GM19468 (cell line): ENCODE data around the gene ABHD12B.

Experiments used
- ATAC-seq: cut with Tn5 transposase; IDR thresholded peaks from one replicate; pipeline ENCODE4 v1.9.1; 2021; ENCODE audit warnings: mild to moderate bottlenecking, moderate library complexity, moderate number of reproducible peaks; ENCODE audit not compliant: unreplicated experiment; ENCODE audit errors: extremely low read depth

Gene ABHD12B

DNA sequence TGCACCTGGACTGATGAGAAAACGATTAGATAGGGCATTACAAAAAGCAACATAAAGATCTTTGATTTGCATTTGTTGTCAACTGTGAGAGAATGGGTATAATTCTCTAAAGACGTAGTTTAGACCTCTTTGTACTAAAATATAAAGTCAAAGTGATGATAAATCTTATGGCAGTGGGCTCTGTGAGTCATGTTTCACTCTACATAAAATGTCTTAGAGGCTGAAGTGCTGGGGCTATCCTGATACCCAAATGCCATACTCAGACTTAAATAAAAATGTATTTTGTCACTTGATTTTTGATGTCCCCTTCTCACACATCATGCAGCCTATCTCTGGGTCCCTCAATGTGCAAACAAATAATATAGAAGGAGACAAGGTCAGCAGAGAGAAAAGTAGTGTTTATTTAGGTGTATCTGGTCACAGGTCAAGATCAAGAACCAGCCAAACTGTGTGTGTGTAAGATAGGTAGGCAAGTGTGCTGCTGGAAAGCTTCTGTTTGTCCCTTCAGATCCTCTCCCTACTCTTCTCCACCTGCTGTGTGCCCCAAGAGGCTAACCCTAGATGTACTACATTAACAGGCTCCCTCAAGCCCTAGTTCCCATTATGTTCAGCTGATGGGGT is 33.9 kb upstream of the ABHD12B start:
- no peak for ATAC-seq

- no peak for ATAC-seq
Observed at GRCh38 chr14:50839048-50839447, 32.8 kb upstream of the ABHD12B start.

DNA sequence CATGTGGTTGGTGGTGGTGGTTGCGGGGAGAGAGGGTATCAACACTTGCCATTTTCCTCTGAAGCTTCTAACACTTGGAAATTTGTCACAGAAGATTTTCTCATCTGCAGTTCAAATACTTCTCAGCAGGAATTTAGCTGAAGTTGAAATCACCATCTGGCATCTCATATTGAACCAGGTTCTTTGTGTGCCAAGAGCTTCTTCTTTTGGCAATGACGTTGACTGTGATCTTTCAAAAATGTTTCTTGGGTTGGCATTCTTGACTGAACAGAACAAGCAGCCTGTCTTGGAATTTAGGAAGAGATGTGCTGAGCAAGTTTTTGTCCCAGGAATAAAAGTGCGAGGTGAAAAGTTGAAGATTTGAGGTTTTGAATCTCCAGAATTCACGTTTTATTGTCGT is 32.2 kb upstream of the ABHD12B start:
- ATAC-seq = no peak

- no peak for ATAC-seq
Observed at GRCh38 chr14:50844391-50844790, 27.5 kb upstream of the ABHD12B start.

- ATAC-seq = no peak
Observed at GRCh38 chr14:50845166-50845565, 26.7 kb upstream of the ABHD12B start.

- ATAC-seq = no peak
Observed at GRCh38 chr14:50846226-50846880, 25.5 kb upstream of the ABHD12B start.

DNA sequence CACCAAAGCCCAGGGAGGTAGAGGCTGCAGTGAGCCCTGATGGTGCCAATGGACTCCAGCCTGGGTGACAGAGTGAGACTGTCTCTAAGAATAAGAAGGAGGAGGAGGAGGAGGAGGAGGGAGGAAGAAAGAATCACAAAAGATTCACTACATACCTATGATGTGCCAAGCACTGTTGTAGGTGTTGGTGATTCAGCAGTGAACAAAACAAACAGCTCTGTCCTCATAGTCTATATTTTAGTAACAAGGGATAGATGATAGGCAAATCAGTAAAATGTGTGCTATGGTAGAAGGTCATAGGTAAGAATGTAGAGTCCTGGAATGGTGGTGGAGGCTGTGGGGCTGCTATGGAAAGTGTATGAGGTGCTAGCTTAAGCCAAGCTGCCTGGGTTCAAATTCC is 18.0 kb upstream of the ABHD12B start:
- ATAC-seq = no peak

- ATAC-seq = no peak
Observed at GRCh38 chr14:50854521-50854920, 17.3 kb upstream of the ABHD12B start.

DNA sequence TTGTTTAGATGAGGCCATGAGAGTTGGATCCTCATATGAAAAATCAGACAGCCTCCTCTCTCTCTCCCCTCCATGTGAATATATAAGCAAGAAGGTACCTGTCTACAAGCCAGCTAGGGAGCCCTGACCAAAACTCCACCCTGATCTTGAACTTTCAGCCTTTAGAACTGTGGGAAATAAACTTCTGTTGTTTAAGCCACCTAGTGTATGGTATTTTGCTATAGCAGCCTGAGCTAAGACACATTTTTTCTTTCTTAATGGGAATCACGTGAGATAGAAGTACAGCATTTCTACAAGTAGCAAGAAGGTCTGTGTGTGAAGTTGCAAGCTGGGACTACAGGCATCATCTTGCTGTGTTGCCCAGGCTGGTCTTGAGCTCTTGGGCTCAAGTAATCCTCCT is 16.3 kb upstream of the ABHD12B start:
- no peak for ATAC-seq

DNA sequence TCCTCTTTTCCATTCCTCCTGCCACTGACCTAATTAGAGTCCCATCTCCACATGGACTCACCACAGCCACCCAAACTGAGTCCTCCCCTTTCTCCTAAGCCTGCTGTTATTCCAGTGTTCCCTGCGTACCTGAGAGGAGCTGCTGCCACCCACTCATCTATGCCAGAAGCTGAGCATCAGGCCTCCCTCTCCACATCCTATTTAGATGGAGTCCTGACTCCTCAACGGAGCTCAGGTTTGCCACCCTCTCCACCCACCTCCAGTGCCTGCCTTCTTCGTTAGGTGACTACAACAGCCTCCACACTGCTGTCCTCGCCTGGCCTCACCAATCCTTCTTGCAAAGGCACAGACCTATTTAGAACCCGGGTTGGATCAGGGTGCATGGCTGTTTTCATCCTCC is 15.2 kb upstream of the ABHD12B start:
- no peak for ATAC-seq

DNA sequence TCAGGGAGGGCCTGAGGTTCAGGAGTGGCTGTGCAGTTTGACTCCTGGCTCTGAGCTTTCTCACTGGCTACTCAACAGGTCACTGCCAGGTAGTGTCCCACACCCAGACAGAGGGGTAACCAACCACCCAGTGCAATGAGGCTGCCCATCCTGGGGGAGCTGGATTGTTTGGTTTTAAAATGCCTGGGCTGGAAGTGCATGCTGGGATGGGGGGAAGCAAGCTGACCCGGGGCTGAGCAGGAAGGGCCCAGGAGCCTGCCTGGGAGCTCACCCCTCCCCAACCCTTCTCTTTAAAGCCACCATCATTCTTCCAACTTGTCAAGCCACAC is 12.6 kb upstream of the ABHD12B start:
- no peak for ATAC-seq

DNA sequence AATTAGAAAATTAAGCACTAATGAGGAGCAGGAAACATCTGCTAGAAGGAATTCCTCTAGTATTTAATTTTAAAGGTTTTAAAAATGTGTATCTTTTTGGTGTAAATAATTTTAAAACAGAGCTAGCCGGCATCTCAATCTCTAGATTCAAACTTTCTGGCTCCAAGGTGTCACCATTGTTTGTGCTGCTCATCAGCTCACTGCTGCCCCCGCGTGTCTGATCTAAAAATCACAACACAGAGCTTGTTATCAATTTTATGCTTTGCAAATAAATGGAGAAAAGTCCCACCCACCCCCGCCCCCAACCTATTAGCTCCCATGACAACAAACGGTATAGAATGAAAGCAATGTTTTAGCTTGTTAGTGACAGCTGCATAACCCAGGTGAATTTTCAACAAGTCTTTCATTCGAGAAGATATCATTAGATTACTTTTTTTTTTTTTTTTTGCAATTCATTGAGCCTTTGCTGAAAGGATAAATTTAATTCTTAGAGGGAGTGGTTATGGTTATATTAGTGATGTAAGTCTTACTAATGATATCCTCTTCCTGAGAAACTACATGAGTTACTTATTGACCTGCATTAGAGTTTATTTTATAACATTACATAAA is 11.3 kb upstream of the ABHD12B start:
- no peak for ATAC-seq

- ATAC-seq = no peak
Observed at GRCh38 chr14:50862036-50862570, 9.8 kb upstream of the ABHD12B start.

DNA sequence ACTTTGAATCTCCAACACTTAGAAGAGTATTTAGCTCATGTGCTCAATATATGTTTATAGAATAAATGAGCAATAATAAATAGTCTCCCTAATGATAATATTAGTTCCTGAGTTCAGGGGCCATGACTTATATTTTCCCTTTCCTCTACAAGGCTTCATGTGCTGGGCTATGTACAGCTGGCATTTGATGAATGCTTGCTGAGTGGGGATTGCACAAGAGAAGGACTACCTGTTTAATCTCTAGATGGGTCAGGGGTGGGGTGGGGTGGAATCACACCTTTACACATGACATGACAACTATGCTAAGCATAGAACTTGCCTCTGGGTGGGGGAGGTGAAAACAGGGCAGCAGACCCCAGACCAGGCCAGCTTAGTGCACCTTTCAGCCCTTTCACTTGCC is 7.6 kb upstream of the ABHD12B start:
- no peak for ATAC-seq

- no peak for ATAC-seq
Observed at GRCh38 chr14:50864946-50865345, 6.9 kb upstream of the ABHD12B start.

GRCh38 chr14:50865391-50866076 is 6.3 kb upstream of the ABHD12B start:
- ATAC-seq = no peak

- ATAC-seq = no peak
Observed at GRCh38 chr14:50871228-50871627, 625 bp upstream of the ABHD12B start.

DNA sequence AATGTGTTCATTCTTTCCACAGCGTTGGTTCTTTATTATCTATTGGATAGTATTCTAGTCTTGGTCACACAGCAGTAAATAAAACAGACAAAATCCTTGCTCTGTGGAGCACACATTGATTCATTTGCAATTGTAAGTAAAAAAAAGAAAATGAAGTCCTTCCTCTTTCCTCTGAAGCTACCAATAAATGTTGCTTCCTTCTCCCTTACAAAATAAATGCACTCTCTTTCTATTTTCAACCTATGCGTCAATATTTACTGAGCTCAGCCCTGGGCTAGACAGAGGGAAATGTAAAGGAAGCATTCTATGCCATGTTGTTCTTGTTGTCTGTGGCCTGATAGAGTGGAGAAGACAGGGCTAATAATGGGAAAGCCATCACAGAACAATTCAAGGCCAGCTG is 2.9 kb downstream of the ABHD12B start:
- ATAC-seq = no peak

DNA sequence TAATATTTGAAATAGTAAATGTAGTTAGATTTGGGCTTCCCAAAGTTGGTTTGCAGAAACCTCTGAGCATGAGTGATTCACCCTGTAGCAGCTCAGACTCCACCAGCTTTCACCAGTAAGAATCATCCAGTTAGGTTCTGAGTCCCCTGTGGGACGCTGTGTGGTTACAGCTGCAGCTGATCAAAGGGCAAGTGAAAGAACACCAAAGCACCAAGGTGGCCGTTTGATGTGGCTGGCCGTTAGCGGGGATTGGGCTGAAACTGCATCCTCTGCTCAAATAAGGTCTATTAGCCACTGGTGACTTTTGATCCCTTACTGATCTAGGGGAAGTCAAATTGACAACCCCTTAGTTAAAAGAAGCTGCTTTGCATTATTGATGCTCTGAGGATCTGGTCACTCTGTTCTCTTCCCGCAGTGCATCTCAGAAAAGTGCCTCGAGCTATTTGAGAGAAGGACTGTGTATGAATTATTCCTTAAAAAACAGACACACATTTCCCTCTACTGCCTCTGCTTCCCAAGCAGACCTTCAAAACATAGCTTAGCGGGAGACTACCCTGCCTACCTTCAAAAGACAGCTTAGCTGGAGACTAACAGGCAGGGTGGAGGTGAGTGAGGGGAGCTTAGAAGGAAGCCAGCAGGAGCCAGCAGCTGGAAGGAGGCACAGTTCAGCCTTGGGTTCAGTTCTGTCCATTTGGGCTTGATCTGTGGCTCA is 3.7 kb downstream of the ABHD12B start:
- peak; percentile 81 for ATAC-seq
